H1 (cell line): ENCODE data around the gene CLVS2. TPM values are rescaled to one million over a fixed set of nuclear protein-coding genes. Genes with fewer than 3 reads are reported as not detected.

Experiments used
- CTCF ChIA-PET: fragments of 300-600 bp; sonication (Branson Sonifier 250); formaldehyde crosslinking; loops from one replicate; lab custom pipeline; 2021; ENCODE audit not compliant: partially characterized antibody; lab: Charles Lee
- POLR2A ChIA-PET: fragments of 300-600 bp; sonication (Branson Sonifier 250); formaldehyde crosslinking; loops from one replicate; lab custom pipeline; 2021; ENCODE audit warnings: inconsistent platforms; ENCODE audit not compliant: partially characterized antibody; lab: Charles Lee
- DNase-seq, 2 experiments: peaks; one replicate each; pipeline versions ENCODE4 v3.0.0 to v3.0.0-alpha.2; 2010 to 2022; ENCODE audit warnings: low spot score in 2 of 2, low read depth in 1 of 2, mixed read lengths in 1 of 2
- FAIRE-seq: peaks from 2 replicates; lab custom pipeline; 2011; peaks lifted over from hg19 to GRCh38; lab: Jason Lieb, UNC
- H2AFZ ChIP-seq: 2 replicates; pipeline ENCODE4 v1.8.1; 2012; ENCODE audit warnings: low read length, inconsistent platforms
- H2AK5ac ChIP-seq: 2 replicates; pipeline ENCODE4 v1.6.1; 2013; ENCODE audit warnings: low read depth, low read length
- H2BK120ac ChIP-seq: replicated peaks from 2 replicates; pipeline ENCODE3; 2013; ENCODE audit warnings: low read depth, low read length, inconsistent platforms
- H2BK12ac ChIP-seq: 2 replicates; pipeline ENCODE4 v1.6.1; 2013; ENCODE audit warnings: low read depth, low read length
- H2BK15ac ChIP-seq: 2 replicates; pipeline ENCODE4 v1.6.1; 2013; ENCODE audit warnings: low read length
- H2BK20ac ChIP-seq: 2 replicates; pipeline ENCODE4 v1.6.1; 2013; ENCODE audit warnings: low read length
- H2BK5ac ChIP-seq: 2 replicates; pipeline ENCODE4 v1.6.1; 2013; ENCODE audit warnings: low read depth, low read length
- H3K14ac ChIP-seq: 2 replicates; pipeline ENCODE4 v1.6.1; 2013; ENCODE audit warnings: inconsistent platforms; ENCODE audit not compliant: insufficient read length
- H3K18ac ChIP-seq: 2 replicates; pipeline ENCODE4 v1.6.1; 2013; ENCODE audit warnings: low read length; ENCODE audit errors: extremely low read depth
- H3K23ac ChIP-seq: 2 replicates; pipeline ENCODE4 v1.6.1; 2013; ENCODE audit warnings: inconsistent platforms; ENCODE audit not compliant: insufficient read length
- H3K23me2 ChIP-seq: 2 replicates; pipeline ENCODE4 v1.6.1; 2013; ENCODE audit warnings: low read depth, low read length
- H3K27ac ChIP-seq: 2 replicates; pipeline ENCODE4 v1.6.1; 2011; ENCODE audit warnings: low read depth, low read length, inconsistent platforms
- H3K27me3 ChIP-seq, 4 experiments: replicated peaks in 1 of 4; 1 replicate in 1 of 4; 2 replicates in 3 of 4; pipeline versions ENCODE4 v1.6.1 to v1.8.1; 2011 to 2013; ENCODE audit warnings: low read length in 3 of 4, mild to moderate bottlenecking in 3 of 4, inconsistent platforms in 2 of 4, mixed read lengths in 2 of 4, moderate library complexity in 1 of 4; ENCODE audit not compliant: control insufficient read depth in 3 of 4, insufficient read depth in 3 of 4; ENCODE audit errors: extremely low read depth in 1 of 4
- H3K36me3 ChIP-seq, 4 experiments: 2 replicates each; pipeline versions ENCODE4 v1.6.1 to v1.8.1; 2011 to 2013; ENCODE audit warnings: mild to moderate bottlenecking in 4 of 4, low read length in 3 of 4, moderate library complexity in 2 of 4, control low read depth in 1 of 4, inconsistent platforms in 1 of 4; ENCODE audit not compliant: insufficient read depth in 4 of 4, control insufficient read depth in 2 of 4
- H3K4ac ChIP-seq: replicated peaks from 2 replicates; pipeline ENCODE3; 2013; ENCODE audit warnings: low read length, low read depth, mixed read lengths, inconsistent platforms; ENCODE audit not compliant: insufficient read length
- H3K4me1 ChIP-seq, 4 experiments: replicated peaks in 1 of 4; 1 replicate in 1 of 4; 2 replicates in 3 of 4; pipeline versions ENCODE4 v1.6.1 to v1.8.1; 2011 to 2013; ENCODE audit warnings: low read length in 3 of 4, inconsistent platforms in 2 of 4, mixed read lengths in 1 of 4; ENCODE audit not compliant: insufficient read depth in 4 of 4, control insufficient read depth in 3 of 4
- H3K4me2 ChIP-seq, 2 experiments: 2 replicates each; pipeline versions ENCODE4 v1.6.1 to v1.8.1; 2011 to 2013; ENCODE audit warnings: low read depth in 2 of 2, low read length in 2 of 2, control low read depth in 1 of 2, inconsistent platforms in 1 of 2, mild to moderate bottlenecking in 1 of 2; ENCODE audit not compliant: insufficient read depth in 1 of 2
- H3K4me3 ChIP-seq, 4 experiments: fragments of 200-600, 300-600 bp in 1 of 4; sonication (generic), shearing (Covaris generic), sonication (Bioruptor Twin) in 1 of 4; 2 replicates each; pipeline versions ENCODE4 v1.5.1 to v1.8.1; 2011 to 2016; ENCODE audit warnings: low read length in 4 of 4, low read depth in 3 of 4, control low read depth in 2 of 4, inconsistent platforms in 2 of 4, mild to moderate bottlenecking in 2 of 4, mixed read lengths in 1 of 4, moderate library complexity in 1 of 4; ENCODE audit not compliant: insufficient read depth in 2 of 4; ENCODE audit errors: extremely low read depth in 1 of 4
- H3K56ac ChIP-seq: replicated peaks from 2 replicates; pipeline ENCODE3; 2013; ENCODE audit warnings: low read depth, mild to moderate bottlenecking, mixed read lengths, low read length, inconsistent platforms; ENCODE audit not compliant: insufficient read length
- H3K79me1 ChIP-seq: 2 replicates; pipeline ENCODE4 v1.6.1; 2013; ENCODE audit warnings: low read depth, low read length, control low read depth
- H3K79me2 ChIP-seq, 2 experiments: 2 replicates each; pipeline versions ENCODE4 v1.6.1 to v1.8.1; 2012 to 2013; ENCODE audit warnings: low read length in 2 of 2, mild to moderate bottlenecking in 2 of 2, inconsistent platforms in 1 of 2; ENCODE audit not compliant: insufficient read depth in 2 of 2, control insufficient read depth in 1 of 2
- H3K9ac ChIP-seq, 4 experiments: replicated peaks in 1 of 4; 1 replicate in 1 of 4; 2 replicates in 3 of 4; pipeline versions ENCODE4 v1.6.1 to v1.8.1; 2011 to 2013; ENCODE audit warnings: low read depth in 3 of 4, low read length in 3 of 4, control low read depth in 2 of 4, mild to moderate bottlenecking in 2 of 4, moderate library complexity in 2 of 4, inconsistent platforms in 1 of 4; ENCODE audit errors: extremely low read depth in 1 of 4
- H3K9me3 ChIP-seq, 2 experiments: 2 replicates each; pipeline versions ENCODE4 v1.6.1 to v1.8.1; 2012 to 2013; ENCODE audit warnings: mild to moderate bottlenecking in 2 of 2, moderate library complexity in 2 of 2, control low read depth in 1 of 2, inconsistent platforms in 1 of 2, low read depth in 1 of 2, low read length in 1 of 2, mixed read lengths in 1 of 2; ENCODE audit not compliant: insufficient read depth in 2 of 2
- H4K20me1 ChIP-seq, 2 experiments: replicated peaks in 1 of 2; 2 replicates each; pipeline versions ENCODE3 to v1.8.1; 2011 to 2013; ENCODE audit warnings: inconsistent platforms in 2 of 2, low read length in 2 of 2, mild to moderate bottlenecking in 1 of 2; ENCODE audit not compliant: insufficient read depth in 2 of 2, control insufficient read depth in 1 of 2
- H4K5ac ChIP-seq: 2 replicates; pipeline ENCODE4 v1.6.1; 2013; ENCODE audit warnings: low read length, low read depth, mixed read lengths, inconsistent platforms; ENCODE audit not compliant: insufficient read length
- H4K8ac ChIP-seq: 2 replicates; pipeline ENCODE4 v1.8.0; 2013; ENCODE audit warnings: mild to moderate bottlenecking, moderate library complexity, low read length, inconsistent platforms; ENCODE audit not compliant: insufficient read depth; ENCODE audit errors: extremely low read depth
- H4K91ac ChIP-seq: replicated peaks from 2 replicates; pipeline ENCODE3; 2013; ENCODE audit warnings: low read length, mixed read lengths, inconsistent platforms; ENCODE audit not compliant: insufficient read length
- CBX8 ChIP-seq: fragments of 300-800, 300-1000 bp; sonication (generic); IDR thresholded peaks from 2 replicates; pipeline ENCODE4 v1.7.1; 2016; ENCODE audit warnings: low read depth, low read length, borderline replicate concordance
- CTBP2 ChIP-seq: IDR thresholded peaks from 2 replicates; pipeline ENCODE4 v1.7.0; 2011; ENCODE audit warnings: borderline replicate concordance, mild to moderate bottlenecking, moderate library complexity, mixed read lengths, low read length; ENCODE audit not compliant: insufficient read depth, insufficient read length
- JUN ChIP-seq: IDR thresholded peaks from 2 replicates; pipeline ENCODE4 v1.6.1; 2011; ENCODE audit warnings: low read depth, mild to moderate bottlenecking, improper control_type of control experiment, low read length
- POU5F1 ChIP-seq: IDR thresholded peaks from 2 replicates; pipeline ENCODE4 v1.6.1; 2011; ENCODE audit warnings: low read depth, mild to moderate bottlenecking, low read length, moderate library complexity
- RNF2 ChIP-seq: fragments of 200-900, 300-1000 bp; sonication (generic); IDR thresholded peaks from 2 replicates; pipeline ENCODE4 v1.7.1; 2016; ENCODE audit warnings: borderline replicate concordance, low read depth, mild to moderate bottlenecking, antibody characterized with exemption, low read length; ENCODE audit not compliant: poor library complexity, severe bottlenecking; ENCODE audit errors: missing control alignments
- RXRA ChIP-seq: IDR thresholded peaks from 2 replicates; pipeline ENCODE4 v1.6.1; 2011; ENCODE audit warnings: low read depth, mild to moderate bottlenecking, low read length, moderate library complexity; ENCODE audit not compliant: insufficient read depth
- SIN3A ChIP-seq, 2 experiments: IDR thresholded peaks in 1 of 2; conservative IDR thresholded peaks in 1 of 2; 2 replicates each; pipeline ENCODE4 v1.6.1; 2011 to 2012; ENCODE audit warnings: low read length in 2 of 2, improper control_type of control experiment in 1 of 2, low read depth in 1 of 2, mild to moderate bottlenecking in 1 of 2
- SRF ChIP-seq: IDR thresholded peaks from 2 replicates; pipeline ENCODE4 v1.6.1; 2011; ENCODE audit warnings: mild to moderate bottlenecking, low read depth, low read length, moderate library complexity
- TAF7 ChIP-seq: optimal IDR thresholded peaks from 2 replicates; pipeline ENCODE3; 2011; ENCODE audit warnings: low read depth, mild to moderate bottlenecking, inconsistent platforms, low read length, moderate library complexity, borderline replicate concordance
- WGBS, 2 experiments: shearing (Covaris generic) in 1 of 2; methylation state at CpG; one replicate each; pipeline versions ENCODE4 v1.1.6 to v1.1.7; 2013 to 2015; ENCODE audit warnings: low lambda C conversion rate in 2 of 2, mixed read lengths in 2 of 2, inconsistent platforms in 1 of 2, low coverage in 1 of 2, missing lambda C conversion rate in 1 of 2; ENCODE audit not compliant: insufficient replicate concordance in 2 of 2, insufficient coverage in 1 of 2, insufficient read length in 1 of 2; ENCODE audit errors: extremely low coverage in 1 of 2, missing lambda C conversion rate in 1 of 2; 5-methylcytosine and 5-hydroxymethylcytosine counted together
- polyA plus RNA-seq, 7 experiments: library from polyadenylated mRNA; depleted of rRNA in 3 of 7; stranded (reverse) in 5 of 7; unstranded in 2 of 7; fragments of >200 nt in 5 of 7; fragments of 200-250 nt in 2 of 7; gene quantifications; 1 replicate in 5 of 7; 2 replicates in 1 of 7; 4 replicates in 1 of 7; pipeline versions ENCODE4 v1.2.1 to v1.2.3, GENCODE V29; 2011 to 2013; ENCODE audit warnings: missing spikeins in 2 of 7, mixed read lengths in 2 of 7
- total RNA-seq: library from RNA; stranded (reverse); fragmentation: NEBNext Ultra II Directional; extraction: Animal tissue kit (Norgen Biotek cat#: 25700); gene quantifications from 2 replicates; pipeline ENCODE4 v1.2.1, GENCODE V29; 2021
- TF ChIP-seq, protein P1 (sequence below): IDR thresholded peaks from 2 replicates; pipeline ENCODE4 v1.6.1; 2012; ENCODE audit warnings: inconsistent platforms
- TF ChIP-seq, protein P2 (sequence below): IDR thresholded peaks from 2 replicates; pipeline ENCODE4 v1.6.1; 2011; ENCODE audit warnings: low read depth, mild to moderate bottlenecking, low read length; ENCODE audit not compliant: insufficient read depth

The CLVS2 gene
- total and polyA plus RNA-seq, 2 of the 8 experiments (the other 6 are each of a cell fraction or from before 2014, with no cell fraction given): 0.30 to 0.73 TPM

DNA sequence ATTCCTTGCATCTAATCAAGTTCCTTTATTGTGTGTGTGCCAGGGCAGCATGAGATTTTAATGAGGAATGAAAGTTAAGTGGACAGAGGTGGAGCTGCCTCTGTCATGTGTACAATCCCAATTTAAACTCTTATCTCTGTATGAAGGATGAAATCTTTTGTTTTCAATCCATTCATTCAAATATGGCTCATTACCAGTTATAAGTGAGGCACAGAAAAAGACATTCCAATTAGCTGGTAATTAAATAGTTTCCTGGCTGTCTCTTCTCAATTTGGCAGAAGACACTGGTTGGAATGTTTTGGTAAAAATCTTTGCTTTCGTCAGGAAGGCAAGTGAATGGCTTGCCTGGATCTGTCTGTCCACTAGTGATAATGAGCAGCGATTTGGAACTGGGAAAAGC is 46.4 kb downstream of the CLVS2 start:
- Histone ChIP-seq H3K14ac (no peak overlapping the region), H3K18ac (no peak overlapping the region), H2BK15ac (no peak overlapping the region), H2BK5ac (no peak overlapping the region), H4K20me1 (no peaks in the 10 kb centered on the region), H2AK5ac (no peak overlapping the region), H3K4me1 (no peaks in the 10 kb centered on the region), H3K56ac (no peak overlapping the region), H3K27ac (no peak overlapping the region), H2BK120ac (no peak overlapping the region), H3K9ac (no peak overlapping the region), H2BK12ac (no peak overlapping the region), H3K23me2 (no peaks in the 10 kb centered on the region), H3K79me1 (no peaks in the 10 kb centered on the region), H4K8ac (no peak overlapping the region), H2AFZ (no peak overlapping the region), H3K27me3 (no peaks in the 10 kb centered on the region), H3K4me2 (no peak overlapping the region), H3K4ac (no peak overlapping the region), H3K9me3 (no peaks in the 10 kb centered on the region), H2BK20ac (no peak overlapping the region), H3K4me3 (no peak overlapping the region), H4K91ac (no peak overlapping the region), H3K23ac (no peak overlapping the region), H4K5ac (no peak overlapping the region), H3K79me2 (no peaks in the 10 kb centered on the region), H3K36me3 (no peaks in the 10 kb centered on the region)
- 83% methylated on average over 2 of the region's 2 CpGs; no CpG with 5 or more reads in 1 of the 2 experiments for WGBS, 2 experiments
- CTCF ChIA-PET: no interaction called here
- DNase-seq: no peak
- POLR2A ChIA-PET: no interaction called here
- no peak for FAIRE-seq
- no peak for TF ChIP-seq CBX8
- TF ChIP-seq SRF: no peak
- TF ChIP-seq CTBP2: no peak
- no peak for TF ChIP-seq SIN3A (conservative IDR thresholded peaks at IDR 0.05 in 1 of 2, IDR thresholded peaks at IDR 0.05 in 1 of 2; ENCODE audit: low read depth in 1 of 2, low read length in 2 of 2)
- TF ChIP-seq RNF2: no peak
- no peak for TF ChIP-seq JUN
- no peak for TF ChIP-seq POU5F1
- no peak for TF ChIP-seq TAF7
- TF ChIP-seq, protein P1, sequence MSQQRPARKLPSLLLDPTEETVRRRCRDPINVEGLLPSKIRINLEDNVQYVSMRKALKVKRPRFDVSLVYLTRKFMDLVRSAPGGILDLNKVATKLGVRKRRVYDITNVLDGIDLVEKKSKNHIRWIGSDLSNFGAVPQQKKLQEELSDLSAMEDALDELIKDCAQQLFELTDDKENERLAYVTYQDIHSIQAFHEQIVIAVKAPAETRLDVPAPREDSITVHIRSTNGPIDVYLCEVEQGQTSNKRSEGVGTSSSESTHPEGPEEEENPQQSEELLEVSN: no peak
- TF ChIP-seq RXRA: no peak
- TF ChIP-seq, protein P2, sequence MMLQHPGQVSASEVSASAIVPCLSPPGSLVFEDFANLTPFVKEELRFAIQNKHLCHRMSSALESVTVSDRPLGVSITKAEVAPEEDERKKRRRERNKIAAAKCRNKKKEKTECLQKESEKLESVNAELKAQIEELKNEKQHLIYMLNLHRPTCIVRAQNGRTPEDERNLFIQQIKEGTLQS: no peak
